NCI-H2196 (cell line): Measurements from ENCODE around the gene PRDM9.
"Not testable (repeated sequence)": the region's sequence is repeated elsewhere in the genome, so short reads cannot be mapped to it uniquely, and the experiment has no call there.

ENCODE experiments used
- DNase-seq: peaks from one replicate; lab custom pipeline; 2025; ENCODE audit not compliant: unreplicated experiment; lab: John Stamatoyannopoulos, UW

Gene PRDM9

GRCh38 chr5:23527216-23527920 is 20.0 kb downstream of the PRDM9 start:
- not testable (repeated sequence) for DNase-seq

GRCh38 chr5:23528677-23529076 is 21.3 kb downstream of the PRDM9 start:
- DNase-seq = no peak

GRCh38 chr5:23530571-23530970 is 23.2 kb downstream of the PRDM9 start:
- no peak for DNase-seq

- DNase-seq = no peak
These were observed 63.6 kb downstream of the PRDM9 start for GRCh38 chr5:23571059-23571458.
